B cell (primary cell): ENCODE results near the gene OCA2. TPM values are rescaled to one million over a fixed set of nuclear protein-coding genes. Genes with fewer than 3 reads are reported as not detected.

ENCODE experiments used
- ATAC-seq: fragments of 200-7000 bp; cut with Tn5 transposase; one replicate; pipeline ENCODE4 v1.10.0; 2021; ENCODE audit warnings: low read depth, mild to moderate bottlenecking, moderate number of reproducible peaks, moderate library complexity
- CTCF ChIA-PET: fragments of 350-600 bp; sonication (Branson Sonifier 250); formaldehyde crosslinking; loops from one replicate; lab custom pipeline; 2021; ENCODE audit warnings: antibody characterized with exemption, inconsistent platforms; lab: Charles Lee
- POLR2A ChIA-PET: fragments of 350-600 bp; sonication (Branson Sonifier 250); formaldehyde crosslinking; loops from one replicate; lab custom pipeline; 2021; ENCODE audit warnings: antibody characterized with exemption; lab: Charles Lee
- DNase-seq: peaks from one replicate; pipeline ENCODE4 v3.0.0; 2013
- H2AFZ ChIP-seq: 2 replicates; pipeline ENCODE4 v1.6.1; 2012; ENCODE audit warnings: mild to moderate bottlenecking, low read depth, low read length; ENCODE audit not compliant: insufficient read depth, poor library complexity, severe bottlenecking
- H3K27ac ChIP-seq, 2 donors: 1 replicate in 1 of 2; 2 replicates in 1 of 2; pipeline ENCODE4 v1.5.1; 2012 to 2013; ENCODE audit warnings: low read length in 2 of 2, mild to moderate bottlenecking in 2 of 2, moderate library complexity in 1 of 2
- H3K27me3 ChIP-seq, 4 experiments: fragments of 200-600 bp in 1 of 4; sonication (generic) in 1 of 4; replicated peaks in 1 of 4; 1 replicate in 2 of 4; 2 replicates in 2 of 4; pipeline versions ENCODE4 v1.6.1 to v1.7.0; 2013 to 2016; ENCODE audit warnings: low read length in 3 of 4, mild to moderate bottlenecking in 2 of 4, mixed read lengths in 1 of 4, moderate library complexity in 1 of 4; ENCODE audit not compliant: insufficient read depth in 4 of 4, control insufficient read depth in 3 of 4; ENCODE audit errors: control extremely low read depth in 1 of 4
- H3K36me3 ChIP-seq, 2 experiments: replicated peaks in 1 of 2; 1 replicate in 1 of 2; 2 replicates in 1 of 2; pipeline versions ENCODE4 v1.6.1 to v1.7.1; 2013; ENCODE audit warnings: low read length in 1 of 2; ENCODE audit not compliant: insufficient read depth in 2 of 2, control insufficient read depth in 1 of 2; ENCODE audit errors: control extremely low read depth in 1 of 2, extremely low read depth in 1 of 2
- H3K4me1 ChIP-seq, 2 donors: fragments of 200-600 bp in 1 of 2; sonication (generic) in 1 of 2; 1 replicate in 1 of 2; 2 replicates in 1 of 2; pipeline versions ENCODE4 v1.5.1 to v1.6.1; 2013 to 2017; ENCODE audit warnings: low read length in 2 of 2; ENCODE audit not compliant: control insufficient read depth in 2 of 2, insufficient read depth in 2 of 2
- H3K4me2 ChIP-seq: replicated peaks from 2 replicates; pipeline ENCODE3; 2012; ENCODE audit warnings: mild to moderate bottlenecking, low read depth, low read length; ENCODE audit not compliant: poor library complexity, severe bottlenecking
- H3K4me3 ChIP-seq, 5 experiments: fragments of 200-600 bp in 1 of 5; sonication (generic) in 1 of 5; 1 replicate in 3 of 5; 2 replicates in 2 of 5; pipeline versions ENCODE4 v1.5.1 to v1.7.0; 2011 to 2016; ENCODE audit warnings: low read length in 4 of 5, mild to moderate bottlenecking in 4 of 5, low read depth in 2 of 5, control low read depth in 1 of 5, moderate library complexity in 1 of 5; ENCODE audit not compliant: insufficient read depth in 1 of 5; ENCODE audit errors: control extremely low read depth in 1 of 5, extremely low read depth in 1 of 5
- H3K79me2 ChIP-seq: fragments of 200-600 bp; sonication (generic); one replicate; pipeline ENCODE4 v1.6.0; 2016; ENCODE audit warnings: low read length; ENCODE audit not compliant: control insufficient read depth, insufficient read depth
- H3K9ac ChIP-seq: fragments of 200-600 bp; sonication (generic); 2 replicates; pipeline ENCODE4 v1.6.1; 2017; ENCODE audit warnings: mild to moderate bottlenecking, low read length, moderate library complexity
- H3K9me3 ChIP-seq, 3 donors: one replicate each; pipeline versions ENCODE4 v1.6.1 to v1.7.1; 2013; ENCODE audit warnings: low read length in 2 of 3; ENCODE audit not compliant: control insufficient read depth in 2 of 3, insufficient read depth in 1 of 3; ENCODE audit errors: control extremely low read depth in 1 of 3
- H4K20me1 ChIP-seq: 2 replicates; pipeline ENCODE4 v1.6.0; 2012; ENCODE audit warnings: mild to moderate bottlenecking, low read length; ENCODE audit not compliant: insufficient read depth, control insufficient read depth, poor library complexity, severe bottlenecking
- H3K27ac Mint-ChIP-seq: one replicate; pipeline ENCODE4 v1.8.0; 2021; ENCODE audit warnings: mixed read lengths
- H3K27me3 Mint-ChIP-seq: one replicate; pipeline ENCODE4 v1.8.0; 2021; ENCODE audit warnings: mixed read lengths
- H3K4me1 Mint-ChIP-seq: one replicate; pipeline ENCODE4 v1.8.0; 2021; ENCODE audit warnings: mixed read lengths
- H3K4me3 Mint-ChIP-seq: one replicate; pipeline ENCODE4 v1.8.0; 2021; ENCODE audit warnings: mixed read lengths
- H3K9me3 Mint-ChIP-seq: one replicate; pipeline ENCODE4 v1.8.0; 2022; ENCODE audit warnings: mixed read lengths; ENCODE audit not compliant: insufficient read depth
- CTCF ChIP-seq: fragments of 200-600 bp; IDR thresholded peaks from one replicate; pipeline ENCODE4 v1.8.0; 2022; ENCODE audit warnings: antibody characterized with exemption, mild to moderate bottlenecking
- EZH2 ChIP-seq: IDR thresholded peaks from 2 replicates; pipeline ENCODE4 v1.6.1; 2012; ENCODE audit warnings: borderline replicate concordance, low read depth, mild to moderate bottlenecking, moderate library complexity, low read length; ENCODE audit not compliant: insufficient read depth, poor library complexity, severe bottlenecking
- WGBS: methylation state at CpG from one replicate; pipeline ENCODE4 v1.1.5; 2013; ENCODE audit warnings: missing lambda C conversion rate; ENCODE audit not compliant: insufficient coverage; 5-methylcytosine and 5-hydroxymethylcytosine counted together
- intact Hi-C: fragments of 100-400 bp; cut with micrococcal nuclease; formaldehyde crosslinking; loops from one replicate; pipeline ENCODE4 v1.10.0; 2022
- polyA plus RNA-seq: library from polyadenylated mRNA; depleted of rRNA; stranded (reverse); fragments of >200 nt; gene quantifications from 2 replicates; pipeline ENCODE4 v1.2.3, GENCODE V29; 2012
- total RNA-seq, 2 donors: library from RNA; stranded (reverse); fragments of 120-200 nt in 1 of 2; gene quantifications; 1 replicate in 1 of 2; 2 replicates in 1 of 2; pipeline versions ENCODE4 v1.2.3 to v1.2.4, GENCODE V29; 2013 to 2022

The OCA2 gene
- total and polyA plus RNA-seq, 2 donors (not counting 1 experiment from before 2014, with no cell fraction given) = 0.12 TPM; not detected in 1

GRCh38 chr15:28105224-28105791 is 6.2 kb upstream of the OCA2 start:
- Mint-ChIP-seq H3K27ac (no peak overlapping the region), H3K4me3 (peak overlapping the region; percentile 66), H3K4me1 (peaks cover 17% of the 10 kb centered on the region), H3K27me3 (peaks cover 49% of the 10 kb centered on the region), H3K9me3 (no peaks in the 10 kb centered on the region)
- WGBS = 95% methylated on average over 9 of the region's 9 CpGs
- no peaks in the 10 kb centered on the region for H4K20me1 ChIP-seq
- intact Hi-C loops = no loop called here
- no peaks in the 10 kb centered on the region for H3K79me2 ChIP-seq
- ATAC-seq (no peak), DNase-seq (no peak)
- H2AFZ ChIP-seq = no peak overlapping the region
- peak overlapping the region; percentile 87 for H3K4me2 ChIP-seq
- no peak overlapping the region for H3K4me3 ChIP-seq
- peaks cover 0 to 70% (median 23%) of the 10 kb centered on the region in 4 experiments for H3K27me3 ChIP-seq
- peaks cover 19 to 23% of the 10 kb centered on the region in 2 donors for H3K4me1 ChIP-seq
- H3K36me3 ChIP-seq = no peaks in the 10 kb centered on the region
- ChIA-PET POLR2A (no interaction called here), CTCF (no interaction called here)
- no peak overlapping the region for H3K9ac ChIP-seq
- peaks cover 0 to 29% (median 0%) of the 10 kb centered on the region in 3 donors for H3K9me3 ChIP-seq
- no peak overlapping the region for H3K27ac ChIP-seq
- TF ChIP-seq CTCF (no peak), EZH2 (no peak)

GRCh38 chr15:28104326-28104725 is 5.2 kb upstream of the OCA2 start:
- Histone ChIP-seq H2AFZ (no peak overlapping the region), H3K9me3 (peaks cover 0 to 33% (median 0%) of the 10 kb centered on the region in 3 donors), H3K4me2 (no peak overlapping the region), H3K9ac (no peak overlapping the region), H3K27me3 (peaks cover 2 to 80% (median 31%) of the 10 kb centered on the region in 4 experiments), H3K27ac (no peak overlapping the region), H3K4me1 (peaks cover 23 to 30% of the 10 kb centered on the region in 2 donors), H3K36me3 (no peaks in the 10 kb centered on the region), H3K4me3 (no peak overlapping the region), H3K79me2 (no peaks in the 10 kb centered on the region), H4K20me1 (no peaks in the 10 kb centered on the region)
- 93% methylated on average over 10 of the region's 10 CpGs for WGBS
- TF ChIP-seq EZH2 = no peak
- no peak for TF ChIP-seq CTCF
- DNase-seq (no peak), ATAC-seq (no peak)
- ChIA-PET POLR2A (no interaction called here), CTCF (no interaction called here)
- peaks cover 57% of the 10 kb centered on the region for H3K27me3 Mint-ChIP-seq
- H3K9me3 Mint-ChIP-seq = no peaks in the 10 kb centered on the region
- no peak overlapping the region for H3K4me3 Mint-ChIP-seq
- intact Hi-C loops = no loop called here
- peaks cover 26% of the 10 kb centered on the region for H3K4me1 Mint-ChIP-seq
- H3K27ac Mint-ChIP-seq = no peak overlapping the region
